Measurements from ENCODE around the gene RPP25. TPM values are rescaled to one million over a fixed set of nuclear protein-coding genes. Genes with fewer than 3 reads are reported as not detected.

RPP25 gene, protein sequence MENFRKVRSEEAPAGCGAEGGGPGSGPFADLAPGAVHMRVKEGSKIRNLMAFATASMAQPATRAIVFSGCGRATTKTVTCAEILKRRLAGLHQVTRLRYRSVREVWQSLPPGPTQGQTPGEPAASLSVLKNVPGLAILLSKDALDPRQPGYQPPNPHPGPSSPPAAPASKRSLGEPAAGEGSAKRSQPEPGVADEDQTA
- total RNA-seq (1 to 10 TPM; 3.6 to 5.8 TPM), polyA plus RNA-seq (1 to 10 TPM; 2.7 to 6.5 TPM)
- long read RNA-seq, donor 1, transcript RPP25-201 (1 exons, 3,049 nt) = major isoform, 39 of 39 reads
- long read RNA-seq, donor 1, partial matches to known transcripts = 0 of 39 reads
- long read RNA-seq, donor 1, other reads (novel, unspliced or antisense) = 0 of 39 reads
- long read RNA-seq, donor 2, transcript RPP25-201 (1 exons, 3,049 nt) = major isoform, 9 of 9 reads
- long read RNA-seq, donor 2, partial matches to known transcripts = 0 of 9 reads
- long read RNA-seq, donor 2, other reads (novel, unspliced or antisense) = 0 of 9 reads

DNA sequence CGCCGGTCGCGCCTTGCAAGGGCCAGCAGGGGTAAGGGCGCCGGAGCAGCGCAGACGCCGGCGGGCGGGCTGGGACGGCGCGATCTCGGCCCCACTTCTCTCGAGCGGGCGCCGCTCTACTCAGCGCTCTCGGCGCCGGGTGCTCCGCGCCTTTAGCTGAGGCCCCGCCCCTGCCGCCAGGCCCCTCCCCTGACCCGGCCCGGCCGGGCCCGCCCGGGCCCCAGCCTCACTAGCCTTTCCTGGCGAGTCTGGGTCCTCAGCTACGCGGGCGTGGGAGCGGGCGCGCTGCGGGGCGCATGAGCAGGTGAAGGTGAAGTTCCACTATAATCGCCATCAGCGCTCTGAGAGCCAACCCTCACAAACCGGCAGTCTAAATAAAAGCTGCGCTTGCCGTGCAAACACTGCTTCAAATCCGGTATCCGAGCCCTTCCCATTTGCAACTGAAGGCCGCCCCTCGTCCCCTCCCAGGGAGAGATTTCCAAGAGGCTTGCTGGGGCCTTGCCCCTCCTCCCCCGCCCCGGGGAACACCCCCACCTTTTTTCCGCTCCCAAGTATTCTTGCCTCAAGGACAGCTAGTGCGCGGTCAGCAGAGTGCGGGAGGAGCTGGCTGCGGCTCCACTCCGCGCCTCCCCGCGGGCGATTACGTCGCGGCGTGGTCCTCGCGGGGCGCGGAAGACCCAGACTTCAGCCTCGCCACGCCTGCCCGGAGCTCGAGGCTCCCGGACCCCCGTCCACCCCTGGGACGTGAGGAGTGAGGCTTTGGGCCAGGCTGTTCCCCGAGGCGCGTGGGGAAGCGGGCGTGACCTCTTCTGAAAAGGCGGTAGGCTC is at the start of gene RPP25:
Gene RPP25 (minus strand): TSS at position 125 of the 828 bp plus-strand sequence. CDS start 189 bp downstream, outside the sequence.
- intact Hi-C loops (cut with DNase I) = loop anchor here (5.0 to 10.0 kb wide), 2 partner anchors 245 to 322 kb away; partner anchors contain the start of gene C15orf39 (in 1 of the 2)
- peak; percentile 90 to 93 for DNase-seq
- Histone ChIP-seq H3K4me3 (ENCODE audit: low read length in 2 of 2) (peak within 1 kb of the TSS; percentile 36 to 37), H3K9me3 (ENCODE audit: control insufficient read depth, low read length) (no peaks in the 10 kb centered on the region), H3K36me3 (ENCODE audit: control insufficient read depth in 1 of 2, insufficient read depth in 2 of 2, low read length in 1 of 2) (no peaks in the 10 kb centered on the region), H3K4me1 (ENCODE audit: control insufficient read depth in 1 of 2, insufficient read depth in 2 of 2, low read length in 2 of 2) (no peaks in the 10 kb centered on the region), H3K27ac (ENCODE audit: low read depth in 1 of 2, low read length in 2 of 2) (peak within 1 kb of the TSS in 1 of 2 donors; percentile 82), H3K27me3 (ENCODE audit: control insufficient read depth in 1 of 2, insufficient read depth in 2 of 2, low read length in 1 of 2) (no peaks in the 10 kb centered on the region)
- 0 to 1% methylated on average over 57 to 83 of the region's 83 CpGs for WGBS, 2 donors
- ATAC-seq (ENCODE audit: low FRiP score) = peak; percentile 92

DNA sequence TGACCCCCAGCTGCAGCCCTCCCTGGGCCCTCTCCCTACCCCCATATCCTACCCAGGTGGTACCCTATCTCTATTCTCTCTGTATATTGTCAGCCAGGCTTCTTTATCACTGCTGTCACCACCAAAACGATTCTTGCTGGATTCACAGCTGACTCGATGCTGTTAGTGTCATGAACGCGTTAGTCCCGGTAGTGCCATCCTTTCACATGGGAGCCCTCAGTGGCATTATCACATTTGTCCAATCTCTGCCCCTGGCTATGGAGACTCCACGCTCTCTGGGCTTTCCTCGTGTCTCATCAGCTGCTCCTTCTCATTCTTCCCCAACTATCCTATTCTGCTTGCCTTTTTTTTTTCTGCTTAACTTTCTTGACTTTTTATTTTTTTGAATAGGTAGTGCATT is 45.8 kb upstream of the RPP25 start:
- Histone ChIP-seq H3K4me3 (ENCODE audit: low read length in 2 of 2) (no peak overlapping the region), H3K27me3 (ENCODE audit: control insufficient read depth in 1 of 2, insufficient read depth in 2 of 2, low read length in 1 of 2) (no peaks in the 10 kb centered on the region), H3K36me3 (ENCODE audit: control insufficient read depth in 1 of 2, insufficient read depth in 2 of 2, low read length in 1 of 2) (no peaks in the 10 kb centered on the region), H3K4me1 (ENCODE audit: control insufficient read depth in 1 of 2, insufficient read depth in 2 of 2, low read length in 2 of 2) (no peaks in the 10 kb centered on the region), H3K9me3 (ENCODE audit: control insufficient read depth, low read length) (no peaks in the 10 kb centered on the region), H3K27ac (ENCODE audit: low read depth in 1 of 2, low read length in 2 of 2) (no peak overlapping the region)
- WGBS, 2 donors = 62% methylated on average over 7 of the region's 7 CpGs
- ATAC-seq (ENCODE audit: low FRiP score) (no peak), DNase-seq (no peak)
- intact Hi-C loops (cut with DNase I) = no loop called here

DNA sequence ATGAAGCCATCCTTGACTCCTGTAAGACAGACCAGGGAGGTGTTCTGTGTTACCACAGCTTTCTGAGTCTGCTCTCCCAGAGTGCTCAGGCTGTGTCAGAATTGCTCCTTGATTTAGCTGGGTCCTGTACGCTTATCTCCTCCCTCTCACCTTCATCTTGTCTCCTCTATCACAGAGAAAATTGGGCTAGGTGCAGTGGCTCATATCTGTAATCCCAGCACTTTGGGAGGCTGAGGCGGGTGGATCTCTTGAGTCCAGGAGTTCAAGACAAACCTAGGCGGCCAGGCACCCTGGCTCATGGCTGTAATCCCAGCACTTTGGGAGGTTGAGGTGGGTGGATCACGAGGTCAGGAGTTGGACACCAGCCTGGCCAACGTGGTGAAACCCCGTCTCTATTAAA is 44.7 kb upstream of the RPP25 start:
- Histone ChIP-seq H3K27me3 (ENCODE audit: control insufficient read depth in 1 of 2, insufficient read depth in 2 of 2, low read length in 1 of 2) (no peaks in the 10 kb centered on the region), H3K9me3 (ENCODE audit: control insufficient read depth, low read length) (no peaks in the 10 kb centered on the region), H3K4me3 (ENCODE audit: low read length in 2 of 2) (no peak overlapping the region), H3K4me1 (ENCODE audit: control insufficient read depth in 1 of 2, insufficient read depth in 2 of 2, low read length in 2 of 2) (no peaks in the 10 kb centered on the region), H3K36me3 (ENCODE audit: control insufficient read depth in 1 of 2, insufficient read depth in 2 of 2, low read length in 1 of 2) (no peaks in the 10 kb centered on the region), H3K27ac (ENCODE audit: low read depth in 1 of 2, low read length in 2 of 2) (no peak overlapping the region)
- intact Hi-C loops (cut with DNase I) = no loop called here
- 78 to 80% methylated on average over 6 of the region's 6 CpGs for WGBS, 2 donors
- DNase-seq (peak; percentile 3 to 27), ATAC-seq (ENCODE audit: low FRiP score) (no peak)

DNA sequence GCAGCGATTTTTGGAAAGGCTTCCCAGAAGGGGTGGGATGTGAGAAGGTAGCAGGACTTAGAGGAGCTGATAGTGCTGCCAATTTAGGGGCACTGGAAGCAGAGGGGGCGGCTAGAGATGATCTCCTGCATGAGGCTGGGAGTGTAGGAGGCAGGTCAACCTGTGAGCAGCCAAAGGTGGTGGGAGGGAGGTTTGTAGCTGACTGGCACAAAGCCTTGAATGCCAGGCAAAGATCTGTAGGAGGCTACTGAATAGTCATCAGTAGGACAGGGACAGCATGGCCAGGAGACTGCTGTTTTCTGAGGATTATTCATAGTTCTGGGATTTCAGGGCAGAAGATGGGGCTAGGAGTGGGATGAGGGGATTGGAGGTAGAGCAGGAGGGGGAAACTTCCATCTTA is 41.0 kb upstream of the RPP25 start:
- DNase-seq = peak in 1 of 2 donors; percentile 35
- ATAC-seq (ENCODE audit: low FRiP score) = no peak
- intact Hi-C loops (cut with DNase I) = no loop called here
- Histone ChIP-seq H3K27me3 (ENCODE audit: control insufficient read depth in 1 of 2, insufficient read depth in 2 of 2, low read length in 1 of 2) (no peaks in the 10 kb centered on the region), H3K9me3 (ENCODE audit: control insufficient read depth, low read length) (no peaks in the 10 kb centered on the region), H3K4me1 (ENCODE audit: control insufficient read depth in 1 of 2, insufficient read depth in 2 of 2, low read length in 2 of 2) (no peaks in the 10 kb centered on the region), H3K36me3 (ENCODE audit: control insufficient read depth in 1 of 2, insufficient read depth in 2 of 2, low read length in 1 of 2) (no peaks in the 10 kb centered on the region), H3K4me3 (ENCODE audit: low read length in 2 of 2) (no peak overlapping the region), H3K27ac (ENCODE audit: low read depth in 1 of 2, low read length in 2 of 2) (no peak overlapping the region)
- 76 to 79% methylated on average over 2 of the region's 2 CpGs for WGBS, 2 donors

DNA sequence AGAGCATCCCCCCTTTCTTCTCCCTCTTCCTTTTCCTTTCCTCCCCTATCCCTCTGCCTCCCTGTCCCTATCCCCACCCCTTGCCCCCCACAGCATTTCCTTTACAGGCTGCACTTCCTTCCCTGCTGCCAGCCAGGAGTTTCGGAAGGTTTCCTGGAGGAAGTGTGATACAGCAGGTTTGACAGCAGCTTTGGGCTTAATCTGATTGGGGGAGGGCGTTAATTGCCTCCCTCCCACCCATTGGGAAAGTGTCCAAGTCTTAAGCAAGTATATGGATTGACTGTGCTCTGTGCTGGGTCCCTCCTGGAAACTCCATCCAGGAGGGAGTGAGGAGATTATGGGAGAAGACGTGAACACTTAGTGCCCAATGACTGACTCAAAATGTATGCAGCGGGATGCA is 40.6 kb upstream of the RPP25 start:
- no peak overlapping the region for H3K4me3 ChIP-seq (ENCODE audit: low read length in 2 of 2)
- no peaks in the 10 kb centered on the region for H3K4me1 ChIP-seq (ENCODE audit: control insufficient read depth in 1 of 2, insufficient read depth in 2 of 2, low read length in 2 of 2)
- intact Hi-C loops (cut with DNase I) = no loop called here
- ATAC-seq (ENCODE audit: low FRiP score) = no peak
- H3K27ac ChIP-seq (ENCODE audit: low read depth in 1 of 2, low read length in 2 of 2) = no peak overlapping the region
- 71 to 74% methylated on average over 4 of the region's 4 CpGs for WGBS, 2 donors
- no peaks in the 10 kb centered on the region for H3K36me3 ChIP-seq (ENCODE audit: control insufficient read depth in 1 of 2, insufficient read depth in 2 of 2, low read length in 1 of 2)
- no peaks in the 10 kb centered on the region for H3K9me3 ChIP-seq (ENCODE audit: control insufficient read depth, low read length)
- DNase-seq = peak in 1 of 2 donors; percentile 9
- H3K27me3 ChIP-seq (ENCODE audit: control insufficient read depth in 1 of 2, insufficient read depth in 2 of 2, low read length in 1 of 2) = no peaks in the 10 kb centered on the region

DNA sequence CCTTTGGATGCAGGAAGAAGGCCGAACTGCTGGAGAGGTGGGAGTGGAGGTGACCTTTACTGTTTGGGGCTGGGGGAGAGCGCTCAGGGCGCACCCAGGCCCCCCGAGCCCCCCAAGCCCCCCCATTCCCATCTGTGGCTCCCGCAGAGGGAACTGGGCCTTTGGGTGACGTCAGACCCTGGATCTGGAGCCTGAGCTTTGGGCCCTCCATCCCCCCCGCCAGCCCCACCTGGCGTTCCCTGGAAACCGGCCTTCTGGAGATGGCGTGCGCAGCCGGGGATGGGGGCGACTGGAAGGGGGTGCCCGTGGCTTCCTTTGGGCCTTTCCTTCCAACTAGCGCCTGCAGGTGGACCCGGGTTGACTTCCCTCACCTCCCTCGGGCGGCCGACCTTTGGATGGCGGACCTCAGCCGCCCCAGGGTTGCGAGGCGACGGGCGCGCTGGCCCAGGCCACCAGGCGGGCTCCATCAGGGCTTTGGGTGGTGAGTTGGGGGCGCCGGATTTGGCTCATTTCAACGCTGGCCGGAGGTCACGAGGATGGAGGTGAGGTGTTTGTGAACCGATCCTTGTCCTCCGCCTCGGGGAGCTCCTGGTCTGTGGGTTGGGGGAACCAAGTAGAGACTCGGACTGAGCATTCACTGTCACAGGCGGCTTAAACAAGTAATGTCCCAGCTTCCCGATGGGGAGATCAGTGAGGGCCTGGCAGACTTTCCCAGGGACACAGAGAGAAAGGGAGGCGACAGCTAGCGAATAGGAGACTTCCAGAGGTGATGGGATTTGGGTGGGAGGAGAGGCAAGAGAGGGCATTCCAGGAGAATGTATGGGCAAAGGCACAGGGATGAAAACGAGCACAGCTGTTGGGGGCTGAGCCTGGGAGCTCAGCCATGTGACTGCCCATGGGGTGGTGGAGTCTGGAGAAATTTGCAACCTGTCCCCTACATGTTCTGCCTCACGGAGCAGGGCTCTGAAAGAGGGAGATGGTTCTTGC is 39.5 kb upstream of the RPP25 start:
- H3K27me3 ChIP-seq (ENCODE audit: control insufficient read depth in 1 of 2, insufficient read depth in 2 of 2, low read length in 1 of 2) = no peaks in the 10 kb centered on the region
- no peak overlapping the region for H3K27ac ChIP-seq (ENCODE audit: low read depth in 1 of 2, low read length in 2 of 2)
- WGBS, 2 donors = 6 to 7% methylated on average over 39 to 42 of the region's 42 CpGs
- H3K36me3 ChIP-seq (ENCODE audit: control insufficient read depth in 1 of 2, insufficient read depth in 2 of 2, low read length in 1 of 2) = no peaks in the 10 kb centered on the region
- no peaks in the 10 kb centered on the region for H3K4me1 ChIP-seq (ENCODE audit: control insufficient read depth in 1 of 2, insufficient read depth in 2 of 2, low read length in 2 of 2)
- peak overlapping the region; percentile 1 to 54 for H3K4me3 ChIP-seq (ENCODE audit: low read length in 2 of 2)
- intact Hi-C loops (cut with DNase I) = loop anchor here in 1 of 2 donors (2.0 kb wide), 1 partner anchor 37 kb away; no protein-coding TSS in a partner anchor
- ATAC-seq (ENCODE audit: low FRiP score) = peak; percentile 45
- DNase-seq = peak; percentile 48 to 73
- no peaks in the 10 kb centered on the region for H3K9me3 ChIP-seq (ENCODE audit: control insufficient read depth, low read length)

DNA sequence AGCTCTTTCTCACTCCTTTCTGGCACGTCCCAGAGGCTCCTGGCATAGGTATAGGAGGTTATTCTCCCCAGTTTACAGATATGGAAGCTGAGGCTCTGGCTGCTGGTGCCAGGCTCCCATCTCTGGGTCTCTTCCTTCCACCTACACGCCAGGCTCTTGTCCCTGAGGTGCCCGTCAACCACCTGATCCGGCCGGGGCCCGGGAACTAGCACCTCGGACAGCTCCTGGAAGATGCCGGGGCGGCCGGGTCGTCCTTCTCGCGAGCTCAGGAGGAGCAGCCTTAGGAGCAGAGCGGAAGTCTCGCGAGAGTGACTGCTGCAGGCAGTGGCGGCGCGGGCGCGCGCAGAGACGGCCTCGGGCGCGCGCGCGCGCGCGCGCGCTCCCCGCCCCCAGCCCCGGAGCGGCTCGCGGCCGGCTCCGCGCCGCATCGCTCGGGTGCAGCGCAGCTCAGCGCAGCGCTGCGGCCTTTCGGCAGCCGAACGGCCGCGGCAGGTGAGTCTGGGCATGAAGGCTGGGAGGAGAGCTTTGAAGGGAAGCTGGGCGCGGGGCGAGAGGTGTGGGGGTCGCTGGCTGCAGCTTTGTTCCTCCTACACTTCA is 38.7 kb upstream of the RPP25 start, which contains the start of gene SCAMP5:
Gene SCAMP5 (plus strand): TSS at position 382 of the 597 bp plus-strand sequence. CDS start 16,277 bp downstream, outside the sequence.
- Histone ChIP-seq H3K4me3 (ENCODE audit: low read length in 2 of 2) (peak within 1 kb of the TSS; percentile 1 to 54), H3K36me3 (ENCODE audit: control insufficient read depth in 1 of 2, insufficient read depth in 2 of 2, low read length in 1 of 2) (no peaks in the 10 kb centered on the region), H3K9me3 (ENCODE audit: control insufficient read depth, low read length) (no peaks in the 10 kb centered on the region), H3K4me1 (ENCODE audit: control insufficient read depth in 1 of 2, insufficient read depth in 2 of 2, low read length in 2 of 2) (no peaks in the 10 kb centered on the region), H3K27me3 (ENCODE audit: control insufficient read depth in 1 of 2, insufficient read depth in 2 of 2, low read length in 1 of 2) (no peaks in the 10 kb centered on the region), H3K27ac (ENCODE audit: low read depth in 1 of 2, low read length in 2 of 2) (no peak within 1 kb of the TSS)
- intact Hi-C loops (cut with DNase I) = loop anchor here in 1 of 2 donors (2.0 kb wide), 1 partner anchor 36 kb away; no protein-coding TSS in a partner anchor
- 0 to 1% methylated on average over 34 to 58 of the region's 58 CpGs for WGBS, 2 donors
- ATAC-seq (ENCODE audit: low FRiP score) = peak; percentile 96
- peak; percentile 96 for DNase-seq
